ENCODE data around the gene EHD4.

- no peak for TF ChIP-seq CTCF (IDR thresholded peaks at IDR 0.05; ENCODE audit: low read length)
- no peak for TF ChIP-seq EZH2 (IDR thresholded peaks at IDR 0.05; ENCODE audit: borderline replicate concordance, low read length)
Measured at GRCh38 chr15:41892621-41893421, 79.5 kb downstream of the EHD4 start.
